Osteocyte (in vitro differentiated cells): Measurements from ENCODE around the gene SPAG17. TPM values are rescaled to one million over a fixed set of nuclear protein-coding genes. Genes with fewer than 3 reads are reported as not detected.
A peak's percentile ranks its signal among the peaks of the same experiment; 100 is the strongest.

ENCODE experiments used
- DNase-seq: peaks from one replicate; pipeline ENCODE4 v3.0.0; 2021; ENCODE audit warnings: mixed read lengths; ENCODE audit not compliant: unreplicated experiment; ENCODE audit errors: extremely low spot score
- H3K27ac Mint-ChIP-seq: one replicate; pipeline ENCODE4 v1.8.0; 2021; ENCODE audit warnings: mild to moderate bottlenecking, mixed read lengths; ENCODE audit not compliant: unreplicated experiment
- H3K27me3 Mint-ChIP-seq: one replicate; pipeline ENCODE4 v1.8.0; 2021; ENCODE audit warnings: mixed read lengths; ENCODE audit not compliant: unreplicated experiment
- H3K36me3 Mint-ChIP-seq: one replicate; pipeline ENCODE4 v1.8.0; 2021; ENCODE audit warnings: mixed read lengths; ENCODE audit not compliant: unreplicated experiment
- H3K4me1 Mint-ChIP-seq: one replicate; pipeline ENCODE4 v1.8.0; 2021; ENCODE audit warnings: mixed read lengths; ENCODE audit not compliant: unreplicated experiment
- H3K4me3 Mint-ChIP-seq: one replicate; pipeline ENCODE4 v1.8.0; 2021; ENCODE audit warnings: mild to moderate bottlenecking, moderate library complexity, mixed read lengths; ENCODE audit not compliant: unreplicated experiment
- H3K9me3 Mint-ChIP-seq: one replicate; pipeline ENCODE4 v1.8.0; 2021; ENCODE audit warnings: mixed read lengths; ENCODE audit not compliant: unreplicated experiment
- CTCF ChIP-seq: fragments of 200-600 bp; sonication (generic); IDR thresholded peaks from 2 replicates; pipeline ENCODE4 v1.5.0; 2021; ENCODE audit warnings: antibody characterized with exemption, mild to moderate bottlenecking, moderate library complexity
- total RNA-seq: library from RNA; stranded (reverse); gene quantifications from 2 replicates; pipeline ENCODE4 v1.2.1, GENCODE V29; 2021

SPAG17 gene
- total RNA-seq, 1 donor from 2014 or later, result not detected

GRCh38 chr1:118190561-118190960, 5.5 kb upstream of the SPAG17 start:
- Mint-ChIP-seq H3K27me3 (peaks cover 2% of the 10 kb centered on the region), H3K4me3 (no peak overlapping the region), H3K4me1 (no peaks in the 10 kb centered on the region), H3K27ac (no peak overlapping the region), H3K9me3 (peaks cover 4% of the 10 kb centered on the region), H3K36me3 (no peaks in the 10 kb centered on the region)
- DNase-seq, result no peak
- TF ChIP-seq CTCF, result no peak

GRCh38 chr1:118189564-118189963, 4.5 kb upstream of the SPAG17 start:
- no peak for TF ChIP-seq CTCF
- Mint-ChIP-seq H3K27ac (no peak overlapping the region), H3K27me3 (peaks cover 2% of the 10 kb centered on the region), H3K36me3 (no peaks in the 10 kb centered on the region), H3K4me3 (no peak overlapping the region), H3K9me3 (peaks cover 4% of the 10 kb centered on the region), H3K4me1 (peaks cover 9% of the 10 kb centered on the region)
- no peak for DNase-seq

- H3K27me3 Mint-ChIP-seq, result peaks cover 2% of the 10 kb centered on the region
- H3K36me3 Mint-ChIP-seq, result no peaks in the 10 kb centered on the region
- no peak overlapping the region for H3K4me3 Mint-ChIP-seq
- no peak overlapping the region for H3K27ac Mint-ChIP-seq
- H3K9me3 Mint-ChIP-seq, result peaks cover 4% of the 10 kb centered on the region
- DNase-seq, result no peak
- TF ChIP-seq CTCF, result no peak
- H3K4me1 Mint-ChIP-seq, result peaks cover 9% of the 10 kb centered on the region
These were observed 3.4 kb upstream of the SPAG17 start for GRCh38 chr1:118188411-118188810.

- Mint-ChIP-seq H3K36me3 (no peaks in the 10 kb centered on the region), H3K9me3 (no peaks in the 10 kb centered on the region), H3K27ac (no peak overlapping the region), H3K27me3 (peaks cover 2% of the 10 kb centered on the region), H3K4me3 (no peak overlapping the region), H3K4me1 (peaks cover 9% of the 10 kb centered on the region)
- no peak for TF ChIP-seq CTCF
- no peak for DNase-seq
These were observed 998 bp upstream of the SPAG17 start for GRCh38 chr1:118186026-118186425.

- H3K4me1 Mint-ChIP-seq, result peaks cover 9% of the 10 kb centered on the region
- H3K4me3 Mint-ChIP-seq, result peak overlapping the region; percentile 72
- DNase-seq, result no peak
- H3K9me3 Mint-ChIP-seq, result no peaks in the 10 kb centered on the region
- H3K27me3 Mint-ChIP-seq, result peaks cover 3% of the 10 kb centered on the region
- H3K27ac Mint-ChIP-seq, result no peak overlapping the region
- no peak for TF ChIP-seq CTCF
- H3K36me3 Mint-ChIP-seq, result no peaks in the 10 kb centered on the region
These were observed 317 bp downstream of the SPAG17 start for GRCh38 chr1:118184739-118185083.
